ENCODE measurements around the gene LDHAL6B. TPM values are rescaled to one million over a fixed set of nuclear protein-coding genes. Genes with fewer than 3 reads are reported as not detected.

LDHAL6B gene
- total and polyA plus RNA-seq, 2 experiments from 2014 or later = not detected

- no peaks in the 10 kb centered on the region for H3K4me1 ChIP-seq (ENCODE audit: low read depth)
- no peak for DNase-seq (ENCODE audit: low read depth in 1 of 2, low spot score in 1 of 2)
- no peaks in the 10 kb centered on the region for H3K9me3 ChIP-seq (ENCODE audit: low read depth)
- H3K27me3 ChIP-seq = no peaks in the 10 kb centered on the region
- no peak overlapping the region for H3K4me3 ChIP-seq
- H3K27ac ChIP-seq = no peak overlapping the region
- H3K36me3 ChIP-seq = no peaks in the 10 kb centered on the region
- TF ChIP-seq CTCF (IDR thresholded peaks at IDR 0.05; ENCODE audit: low read depth, low read length) = no peak
Measured at GRCh38 chr15:59251001-59251845, 44.6 kb downstream of the LDHAL6B start.

- DNase-seq (ENCODE audit: low read depth in 1 of 2, low spot score in 1 of 2) = no peak
- H3K36me3 ChIP-seq = no peaks in the 10 kb centered on the region
- no peak overlapping the region for H3K27ac ChIP-seq
- no peak for TF ChIP-seq CTCF (IDR thresholded peaks at IDR 0.05; ENCODE audit: low read depth, low read length)
- no peaks in the 10 kb centered on the region for H3K27me3 ChIP-seq
- H3K9me3 ChIP-seq (ENCODE audit: low read depth) = no peaks in the 10 kb centered on the region
- no peak overlapping the region for H3K4me3 ChIP-seq
- no peaks in the 10 kb centered on the region for H3K4me1 ChIP-seq (ENCODE audit: low read depth)
Measured at GRCh38 chr15:59252137-59252536, 45.5 kb downstream of the LDHAL6B start.

- TF ChIP-seq CTCF (IDR thresholded peaks at IDR 0.05; ENCODE audit: low read depth, low read length) = no peak
- DNase-seq (ENCODE audit: low read depth in 1 of 2, low spot score in 1 of 2) = no peak
Measured at GRCh38 chr15:59255680-59256336, 49.2 kb downstream of the LDHAL6B start.

GRCh38 chr15:59256482-59256881 lies 49.8 kb downstream of the LDHAL6B start:
- no peak for DNase-seq (ENCODE audit: low read depth in 1 of 2, low spot score in 1 of 2)
- Histone ChIP-seq H3K4me3 (no peak overlapping the region), H3K27ac (no peak overlapping the region), H3K4me1 (ENCODE audit: low read depth) (no peaks in the 10 kb centered on the region), H3K36me3 (no peaks in the 10 kb centered on the region), H3K27me3 (no peaks in the 10 kb centered on the region), H3K9me3 (ENCODE audit: low read depth) (no peaks in the 10 kb centered on the region)
- no peak for TF ChIP-seq CTCF (IDR thresholded peaks at IDR 0.05; ENCODE audit: low read depth, low read length)

More at GRCh38 chr15:59255680-59256336, 49.2 kb downstream of the LDHAL6B start:
- Histone ChIP-seq H3K4me1 (ENCODE audit: low read depth) (no peaks in the 10 kb centered on the region), H3K36me3 (no peaks in the 10 kb centered on the region), H3K4me3 (no peak overlapping the region), H3K9me3 (ENCODE audit: low read depth) (no peaks in the 10 kb centered on the region), H3K27ac (no peak overlapping the region), H3K27me3 (no peaks in the 10 kb centered on the region)

- Histone ChIP-seq H3K4me3 (no peak overlapping the region), H3K9me3 (ENCODE audit: low read depth) (no peaks in the 10 kb centered on the region), H3K27ac (no peak overlapping the region), H3K36me3 (no peaks in the 10 kb centered on the region), H3K27me3 (no peaks in the 10 kb centered on the region), H3K4me1 (ENCODE audit: low read depth) (no peaks in the 10 kb centered on the region)
- TF ChIP-seq CTCF (IDR thresholded peaks at IDR 0.05; ENCODE audit: low read depth, low read length) = no peak
- DNase-seq (ENCODE audit: low read depth in 1 of 2, low spot score in 1 of 2) = no peak
Measured at GRCh38 chr15:59257140-59257539, 50.5 kb downstream of the LDHAL6B start.

Other genes starting within 250 kb of the LDHAL6B start
- 12.4 and 12.9 TPM in 2 replicates for gene RNF111, start 219.2 kb upstream of the LDHAL6B start, total RNA-seq
- gene RNF111, start 219.2 kb upstream of the LDHAL6B start, polyA plus RNA-seq = 15.1 and 23.0 TPM in 2 replicates
- 11.2 and 86.1 TPM in 2 replicates for gene CCNB2, start 101.7 kb upstream of the LDHAL6B start, total RNA-seq
- gene CCNB2, start 101.7 kb upstream of the LDHAL6B start, polyA plus RNA-seq = 10.5 and 159 TPM in 2 replicates
- gene MYO1E, start 166.0 kb downstream of the LDHAL6B start, total RNA-seq = 22.0 and 26.0 TPM in 2 replicates
- gene MYO1E, start 166.0 kb downstream of the LDHAL6B start, polyA plus RNA-seq = 27.7 and 36.0 TPM in 2 replicates
- 1.8 and 3.2 TPM in 2 replicates for gene FAM81A, start 231.3 kb downstream of the LDHAL6B start, total RNA-seq
- gene FAM81A, start 231.3 kb downstream of the LDHAL6B start, polyA plus RNA-seq = 2.9 and 5.1 TPM in 2 replicates

All from cardiac muscle cell (in vitro differentiated cells and primary cell).